Lower leg skin (tissue), 3 donors: ENCODE results near the gene PIK3C2B.

Experiments
- POLR2A ChIP-seq, 2 donors: fragments of 450-650 bp; IDR thresholded peaks; one replicate each; pipeline ENCODE4 v1.6.1; 2016 to 2017; ENCODE audit warnings: antibody characterized with exemption in 2 of 2, mild to moderate bottlenecking in 1 of 2, moderate library complexity in 1 of 2
- TF ChIP-seq, protein P1 (sequence below), 3 donors: fragments of 450-650 bp; IDR thresholded peaks; one replicate each; pipeline ENCODE4 v1.5.1; 2016; ENCODE audit warnings: antibody characterized with exemption in 3 of 3, mild to moderate bottlenecking in 3 of 3, moderate library complexity in 2 of 3

GRCh38 chr1:204461331-204462228 lies 33.0 kb downstream of the PIK3C2B start:
- TF ChIP-seq, protein P1, sequence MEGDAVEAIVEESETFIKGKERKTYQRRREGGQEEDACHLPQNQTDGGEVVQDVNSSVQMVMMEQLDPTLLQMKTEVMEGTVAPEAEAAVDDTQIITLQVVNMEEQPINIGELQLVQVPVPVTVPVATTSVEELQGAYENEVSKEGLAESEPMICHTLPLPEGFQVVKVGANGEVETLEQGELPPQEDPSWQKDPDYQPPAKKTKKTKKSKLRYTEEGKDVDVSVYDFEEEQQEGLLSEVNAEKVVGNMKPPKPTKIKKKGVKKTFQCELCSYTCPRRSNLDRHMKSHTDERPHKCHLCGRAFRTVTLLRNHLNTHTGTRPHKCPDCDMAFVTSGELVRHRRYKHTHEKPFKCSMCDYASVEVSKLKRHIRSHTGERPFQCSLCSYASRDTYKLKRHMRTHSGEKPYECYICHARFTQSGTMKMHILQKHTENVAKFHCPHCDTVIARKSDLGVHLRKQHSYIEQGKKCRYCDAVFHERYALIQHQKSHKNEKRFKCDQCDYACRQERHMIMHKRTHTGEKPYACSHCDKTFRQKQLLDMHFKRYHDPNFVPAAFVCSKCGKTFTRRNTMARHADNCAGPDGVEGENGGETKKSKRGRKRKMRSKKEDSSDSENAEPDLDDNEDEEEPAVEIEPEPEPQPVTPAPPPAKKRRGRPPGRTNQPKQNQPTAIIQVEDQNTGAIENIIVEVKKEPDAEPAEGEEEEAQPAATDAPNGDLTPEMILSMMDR (IDR thresholded peaks at IDR 0.05) = no peak
- no peak for TF ChIP-seq POLR2A (IDR thresholded peaks at IDR 0.05)
